HepG2 (cell line): ENCODE measurements around the gene MPP7. TPM values are rescaled to one million over a fixed set of nuclear protein-coding genes. Genes with fewer than 3 reads are reported as not detected.

Source experiments
- ATAC-seq: fragments of 200-7000 bp; cut with Tn5 transposase; 3 replicates; pipeline ENCODE4 v1.9.1; 2020; ENCODE audit warnings: mild to moderate bottlenecking, moderate library complexity
- BruUV-seq: library from RNA; stranded (reverse); fragments of 400-500 nt; replicated peaks from 2 replicates; lab custom pipeline; 2021; lab: Mats Ljungman, UMichigan
- CTCF ChIA-PET: fragments of 300-600 bp; formaldehyde crosslinking; extraction: SDS; loops from one replicate; lab custom pipeline; 2021; ENCODE audit warnings: low total read pairs, inconsistent platforms, low intra/inter-chr PET ratio; lab: Yijun Ruan, JAX
- POLR2A ChIA-PET: fragments of 350-600 bp; sonication (Branson Sonifier 250); formaldehyde crosslinking; loops from one replicate; lab custom pipeline; 2020; ENCODE audit warnings: antibody characterized with exemption, inconsistent platforms; lab: Yijun Ruan, JAX
- DNase-seq: peaks from one replicate; pipeline ENCODE4 v3.0.0-alpha.2; 2015; ENCODE audit warnings: low spot score
- FAIRE-seq: peaks from 3 replicates; lab custom pipeline; 2011; peaks lifted over from hg19 to GRCh38; lab: Jason Lieb, UNC
- H2AFZ ChIP-seq: one replicate; pipeline ENCODE4 v1.6.1; 2011; ENCODE audit warnings: low read length, inconsistent platforms
- H3K27ac ChIP-seq: fragments of 300-600 bp; 3 replicates; pipeline ENCODE4 v1.8.0; 2011; ENCODE audit warnings: mixed run types, mild to moderate bottlenecking, mixed read lengths, low read length, inconsistent platforms; ENCODE audit not compliant: insufficient read depth; ENCODE audit errors: extremely low read length
- H3K27me3 ChIP-seq, 2 experiments: fragments of 200-600 bp in 1 of 2; 2 replicates in 1 of 2; 3 replicates in 1 of 2; pipeline versions ENCODE4 v1.6.0 to v1.8.0; 2011; ENCODE audit warnings: low read length in 2 of 2, mild to moderate bottlenecking in 2 of 2, moderate library complexity in 2 of 2, inconsistent platforms in 1 of 2; ENCODE audit not compliant: insufficient read depth in 2 of 2, control insufficient read depth in 1 of 2
- H3K36me3 ChIP-seq, 2 experiments: fragments of 200-600 bp in 1 of 2; replicated peaks in 1 of 2; 2 replicates in 1 of 2; 3 replicates in 1 of 2; pipeline versions ENCODE4 v1.5.1 to v1.8.0; 2011; ENCODE audit warnings: low read length in 2 of 2, inconsistent platforms in 1 of 2; ENCODE audit not compliant: insufficient read depth in 2 of 2, control insufficient read depth in 1 of 2
- H3K4me1 ChIP-seq: 2 replicates; pipeline ENCODE4 v1.5.1; 2012; ENCODE audit warnings: low read length, inconsistent platforms; ENCODE audit not compliant: insufficient read depth
- H3K4me2 ChIP-seq: 2 replicates; pipeline ENCODE4 v1.6.0; 2011; ENCODE audit warnings: low read depth, low read length, inconsistent platforms
- H3K4me3 ChIP-seq, 3 experiments: fragments of 200-600 bp in 1 of 3; sonication (generic), shearing (Covaris generic) in 1 of 3; replicated peaks in 1 of 3; 2 replicates each; pipeline ENCODE4 v1.5.1; 2011 to 2016; ENCODE audit warnings: low read length in 3 of 3, inconsistent platforms in 2 of 3, low read depth in 2 of 3, mild to moderate bottlenecking in 2 of 3, control low read depth in 1 of 3, mixed read lengths in 1 of 3; ENCODE audit not compliant: insufficient read depth in 1 of 3
- H3K79me2 ChIP-seq: one replicate; pipeline ENCODE4 v1.6.1; 2011; ENCODE audit warnings: low read length, inconsistent platforms; ENCODE audit not compliant: insufficient read depth
- H3K9ac ChIP-seq: 2 replicates; pipeline ENCODE4 v1.6.0; 2011; ENCODE audit warnings: mild to moderate bottlenecking, low read depth, low read length, inconsistent platforms; ENCODE audit not compliant: insufficient read depth
- H3K9me3 ChIP-seq: 2 replicates; pipeline ENCODE4 v1.5.1; 2012; ENCODE audit warnings: mild to moderate bottlenecking, low read length
- H4K20me1 ChIP-seq: 2 replicates; pipeline ENCODE4 v1.6.0; 2011; ENCODE audit warnings: inconsistent platforms, mild to moderate bottlenecking, low read length, moderate library complexity; ENCODE audit not compliant: insufficient read depth
- CREM ChIP-seq, 2 experiments: sonication (generic) in 1 of 2; formaldehyde crosslinking in 1 of 2; IDR thresholded peaks; 2 replicates each; pipeline versions ENCODE4 v1.4.0 to v1.6.1; 2016 to 2020; ENCODE audit warnings: antibody characterized with exemption in 1 of 2, mild to moderate bottlenecking in 1 of 2, missing genetic modification reagents in 1 of 2
- FOXO1 ChIP-seq: sonication (generic); formaldehyde crosslinking; IDR thresholded peaks from 2 replicates; pipeline ENCODE4 v1.4.0; 2020; ENCODE audit warnings: missing genetic modification reagents
- GZF1 ChIP-seq: sonication (generic); formaldehyde crosslinking; IDR thresholded peaks from 2 replicates; pipeline ENCODE4 v1.5.1; 2020; ENCODE audit warnings: mild to moderate bottlenecking, missing genetic modification reagents
- HOXA9 ChIP-seq: sonication (generic); formaldehyde crosslinking; IDR thresholded peaks from 2 replicates; pipeline ENCODE4 v1.8.1; 2022; ENCODE audit warnings: missing genetic modification reagents, mild to moderate bottlenecking, moderate library complexity, borderline replicate concordance
- NFRKB ChIP-seq: fragments of 450-650 bp; IDR thresholded peaks from 2 replicates; pipeline ENCODE4 v1.6.1; 2017
- NR2C2 ChIP-seq: sonication (generic); formaldehyde crosslinking; IDR thresholded peaks from 2 replicates; pipeline ENCODE4 v1.4.0; 2020; ENCODE audit warnings: missing genetic modification reagents, mild to moderate bottlenecking, moderate library complexity, borderline replicate concordance
- NR2F2 ChIP-seq: IDR thresholded peaks from 2 replicates; pipeline ENCODE4 v1.6.1; 2012; ENCODE audit warnings: low read depth, inconsistent platforms, borderline replicate concordance
- RXRB ChIP-seq: IDR thresholded peaks from 2 replicates; pipeline ENCODE4 v1.6.1; 2016; ENCODE audit warnings: borderline replicate concordance, missing genetic modification reagents, missing compliant biosample characterization
- SIX4 ChIP-seq: sonication (generic); formaldehyde crosslinking; IDR thresholded peaks from 2 replicates; pipeline ENCODE4 v1.4.0; 2020; ENCODE audit warnings: missing genetic modification reagents
- TAF15 ChIP-seq: fragments of 200-400 bp; formaldehyde crosslinking; IDR thresholded peaks from one replicate; pipeline ENCODE4 v1.6.1; 2018; ENCODE audit warnings: mild to moderate bottlenecking, low read depth, low read length; ENCODE audit not compliant: poor library complexity, severe bottlenecking
- XRCC5 ChIP-seq: fragments of 200-400 bp; formaldehyde crosslinking; optimal IDR thresholded peaks from 2 replicates; pipeline ENCODE3; 2017; ENCODE audit warnings: mild to moderate bottlenecking, low read length
- ZFX ChIP-seq: sonication (generic); formaldehyde crosslinking; IDR thresholded peaks from 2 replicates; pipeline ENCODE4 v1.4.0; 2020; ENCODE audit warnings: mild to moderate bottlenecking, low read depth, missing genetic modification reagents, moderate library complexity
- ZNF446 ChIP-seq: sonication (generic); formaldehyde crosslinking; IDR thresholded peaks from 2 replicates; pipeline ENCODE4 v1.5.0; 2020; ENCODE audit warnings: mild to moderate bottlenecking, missing genetic modification reagents
- ZNF619 ChIP-seq: sonication (generic); formaldehyde crosslinking; IDR thresholded peaks from 2 replicates; pipeline ENCODE4 v1.4.0; 2020; ENCODE audit warnings: mild to moderate bottlenecking, missing genetic modification reagents
- WGBS: methylation state at CpG from one replicate; pipeline ENCODE4 v1.1.6; 2017; ENCODE audit warnings: low lambda C conversion rate; 5-methylcytosine and 5-hydroxymethylcytosine counted together
- in situ Hi-C: cut with HindIII; loops from 2 replicates; pipeline ENCODE4 v1.10.0; 2017; ENCODE audit warnings: low pct_unique_long_range_greater_than_20kb; ENCODE audit not compliant: extremely low pct_ligation_motif_present
- intact Hi-C: fragments of 100-400 bp; cut with micrococcal nuclease; formaldehyde crosslinking; loops from one replicate; pipeline ENCODE4 v1.10.0; 2022; ENCODE audit not compliant: unreplicated experiment
- polyA plus RNA-seq, 8 experiments: library from polyadenylated mRNA; depleted of rRNA in 3 of 8; stranded (reverse) in 7 of 8; unstranded in 1 of 8; fragments of >200 nt; fragmentation: Illumina TruSeq in 4 of 8; extraction: Trizol in 4 of 8; gene quantifications; 2 replicates each; pipeline versions ENCODE4 v1.2.1 to v1.2.3, GENCODE V29; 2011 to 2016; ENCODE audit warnings: low read depth in 4 of 8, missing spikeins in 1 of 8, mixed read lengths in 1 of 8; ENCODE audit not compliant: insufficient read depth in 1 of 8
- total RNA-seq, 5 experiments: library from RNA; depleted of rRNA; stranded (reverse); fragments of >200 nt; fragmentation: Illumina TruSeq; extraction: Trizol; gene quantifications; 2 replicates each; pipeline ENCODE4 v1.2.3, GENCODE V29; 2016; ENCODE audit warnings: low read depth in 1 of 5
- TF ChIP-seq, protein P1 (sequence below): sonication (generic); formaldehyde crosslinking; IDR thresholded peaks from 2 replicates; pipeline ENCODE4 v1.4.0; 2020; ENCODE audit warnings: missing genetic modification reagents
- TF ChIP-seq, protein P2 (sequence below): sonication (generic); formaldehyde crosslinking; IDR thresholded peaks from 2 replicates; pipeline ENCODE4 v1.4.0; 2020; ENCODE audit warnings: missing genetic modification reagents, borderline replicate concordance
- TF ChIP-seq, protein P3 (sequence below), 2 experiments: sonication (generic) in 1 of 2; formaldehyde crosslinking in 1 of 2; IDR thresholded peaks; 2 replicates each; pipeline versions ENCODE4 v1.5.1 to v1.6.1; 2011 to 2020; ENCODE audit warnings: borderline replicate concordance in 1 of 2, low read depth in 1 of 2, low read length in 1 of 2, mild to moderate bottlenecking in 1 of 2, missing genetic modification reagents in 1 of 2, moderate library complexity in 1 of 2

The MPP7 gene
- total and polyA plus RNA-seq, 2 of the 13 experiments (the other 11 are each of a cell fraction or from before 2014, with no cell fraction given) = 6.8 to 16.4 TPM

DNA sequence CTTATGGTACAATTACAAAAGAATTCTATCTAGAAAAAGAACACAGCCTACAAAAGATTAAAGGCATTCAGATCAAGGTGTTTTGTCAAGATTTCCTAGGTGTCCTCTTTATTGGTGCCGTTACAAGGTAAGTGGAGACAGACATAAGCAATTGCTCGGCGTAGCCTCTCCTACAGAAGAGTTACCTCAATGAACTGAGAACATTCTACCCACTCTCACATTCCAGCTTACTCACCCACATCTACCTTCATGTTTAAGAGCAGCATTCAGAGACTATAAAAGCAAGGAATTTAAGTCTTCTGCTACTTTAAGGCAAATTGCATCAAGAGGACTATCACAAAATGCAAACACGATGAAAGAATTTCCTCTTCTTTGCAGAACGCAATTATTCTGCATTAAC is 29.5 kb downstream of the MPP7 start:
- no peaks in the 10 kb centered on the region for H3K27me3 ChIP-seq
- no peak overlapping the region for H3K27ac ChIP-seq
- DNase-seq = no peak
- BruUV-seq = no TSS peak
- POLR2A ChIA-PET = no interaction called here
- 100% methylated on average over 5 of the region's 5 CpGs for WGBS
- intact Hi-C loops (no loop called here), in situ Hi-C loops (no loop called here)
- no peak overlapping the region for H3K9ac ChIP-seq
- H3K79me2 ChIP-seq = peaks cover 13% of the 10 kb centered on the region
- no peak overlapping the region for H3K4me3 ChIP-seq
- no peak for ATAC-seq
- CTCF ChIA-PET = no interaction called here
- H3K4me1 ChIP-seq = peaks cover 21% of the 10 kb centered on the region
- no peaks in the 10 kb centered on the region for H4K20me1 ChIP-seq
- FAIRE-seq = no peak
- no peak overlapping the region for H2AFZ ChIP-seq
- no peak overlapping the region for H3K4me2 ChIP-seq
- no peaks in the 10 kb centered on the region for H3K9me3 ChIP-seq
- no peaks in the 10 kb centered on the region for H3K36me3 ChIP-seq
- no peak for TF ChIP-seq NR2C2
- no peak for TF ChIP-seq HOXA9 (CRISPR knock-in tag)
- no peak for TF ChIP-seq ZFX (CRISPR knock-in tag)
- TF ChIP-seq FOXO1 (CRISPR knock-in tag) = no peak
- TF ChIP-seq RXRB (CRISPR knock-in tag) = no peak
- no peak for TF ChIP-seq SIX4 (CRISPR knock-in tag)
- no peak for TF ChIP-seq GZF1
- TF ChIP-seq XRCC5 = no peak
- no peak for TF ChIP-seq TAF15
- TF ChIP-seq CREM (IDR thresholded peaks at IDR 0.05) = no peak
- TF ChIP-seq CREM (CRISPR knock-in tag; IDR thresholded peaks at IDR 0.05) = no peak
- TF ChIP-seq, protein P1, sequence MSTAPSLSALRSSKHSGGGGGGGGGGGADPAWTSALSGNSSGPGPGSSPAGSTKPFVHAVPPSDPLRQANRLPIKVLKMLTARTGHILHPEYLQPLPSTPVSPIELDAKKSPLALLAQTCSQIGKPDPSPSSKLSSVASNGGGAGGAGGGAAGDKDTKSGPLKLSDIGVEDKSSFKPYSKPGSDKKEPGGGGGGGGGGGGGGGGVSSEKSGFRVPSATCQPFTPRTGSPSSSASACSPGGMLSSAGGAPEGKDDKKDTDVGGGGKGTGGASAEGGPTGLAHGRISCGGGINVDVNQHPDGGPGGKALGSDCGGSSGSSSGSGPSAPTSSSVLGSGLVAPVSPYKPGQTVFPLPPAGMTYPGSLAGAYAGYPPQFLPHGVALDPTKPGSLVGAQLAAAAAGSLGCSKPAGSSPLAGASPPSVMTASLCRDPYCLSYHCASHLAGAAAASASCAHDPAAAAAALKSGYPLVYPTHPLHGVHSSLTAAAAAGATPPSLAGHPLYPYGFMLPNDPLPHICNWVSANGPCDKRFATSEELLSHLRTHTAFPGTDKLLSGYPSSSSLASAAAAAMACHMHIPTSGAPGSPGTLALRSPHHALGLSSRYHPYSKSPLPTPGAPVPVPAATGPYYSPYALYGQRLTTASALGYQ (CRISPR knock-in tag) = no peak
- TF ChIP-seq, protein P2, sequence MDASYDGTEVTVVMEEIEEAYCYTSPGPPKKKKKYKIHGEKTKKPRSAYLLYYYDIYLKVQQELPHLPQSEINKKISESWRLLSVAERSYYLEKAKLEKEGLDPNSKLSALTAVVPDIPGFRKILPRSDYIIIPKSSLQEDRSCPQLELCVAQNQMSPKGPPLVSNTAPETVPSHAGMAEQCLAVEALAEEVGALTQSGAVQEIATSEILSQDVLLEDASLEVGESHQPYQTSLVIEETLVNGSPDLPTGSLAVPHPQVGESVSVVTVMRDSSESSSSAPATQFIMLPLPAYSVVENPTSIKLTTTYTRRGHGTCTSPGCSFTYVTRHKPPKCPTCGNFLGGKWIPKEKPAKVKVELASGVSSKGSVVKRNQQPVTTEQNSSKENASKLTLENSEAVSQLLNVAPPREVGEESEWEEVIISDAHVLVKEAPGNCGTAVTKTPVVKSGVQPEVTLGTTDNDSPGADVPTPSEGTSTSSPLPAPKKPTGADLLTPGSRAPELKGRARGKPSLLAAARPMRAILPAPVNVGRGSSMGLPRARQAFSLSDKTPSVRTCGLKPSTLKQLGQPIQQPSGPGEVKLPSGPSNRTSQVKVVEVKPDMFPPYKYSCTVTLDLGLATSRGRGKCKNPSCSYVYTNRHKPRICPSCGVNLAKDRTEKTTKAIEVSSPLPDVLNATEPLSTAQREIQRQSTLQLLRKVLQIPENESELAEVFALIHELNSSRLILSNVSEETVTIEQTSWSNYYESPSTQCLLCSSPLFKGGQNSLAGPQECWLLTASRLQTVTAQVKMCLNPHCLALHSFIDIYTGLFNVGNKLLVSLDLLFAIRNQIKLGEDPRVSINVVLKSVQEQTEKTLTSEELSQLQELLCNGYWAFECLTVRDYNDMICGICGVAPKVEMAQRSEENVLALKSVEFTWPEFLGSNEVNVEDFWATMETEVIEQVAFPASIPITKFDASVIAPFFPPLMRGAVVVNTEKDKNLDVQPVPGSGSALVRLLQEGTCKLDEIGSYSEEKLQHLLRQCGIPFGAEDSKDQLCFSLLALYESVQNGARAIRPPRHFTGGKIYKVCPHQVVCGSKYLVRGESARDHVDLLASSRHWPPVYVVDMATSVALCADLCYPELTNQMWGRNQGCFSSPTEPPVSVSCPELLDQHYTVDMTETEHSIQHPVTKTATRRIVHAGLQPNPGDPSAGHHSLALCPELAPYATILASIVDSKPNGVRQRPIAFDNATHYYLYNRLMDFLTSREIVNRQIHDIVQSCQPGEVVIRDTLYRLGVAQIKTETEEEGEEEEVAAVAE (CRISPR knock-in tag) = no peak
- TF ChIP-seq, protein P3, sequence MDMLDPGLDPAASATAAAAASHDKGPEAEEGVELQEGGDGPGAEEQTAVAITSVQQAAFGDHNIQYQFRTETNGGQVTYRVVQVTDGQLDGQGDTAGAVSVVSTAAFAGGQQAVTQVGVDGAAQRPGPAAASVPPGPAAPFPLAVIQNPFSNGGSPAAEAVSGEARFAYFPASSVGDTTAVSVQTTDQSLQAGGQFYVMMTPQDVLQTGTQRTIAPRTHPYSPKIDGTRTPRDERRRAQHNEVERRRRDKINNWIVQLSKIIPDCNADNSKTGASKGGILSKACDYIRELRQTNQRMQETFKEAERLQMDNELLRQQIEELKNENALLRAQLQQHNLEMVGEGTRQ (IDR thresholded peaks at IDR 0.05; ENCODE audit: low read depth, low read length) = no peak
- TF ChIP-seq, protein P3 (CRISPR knock-in tag; IDR thresholded peaks at IDR 0.05; ENCODE audit: borderline replicate concordance) = no peak
- TF ChIP-seq NR2F2 = no peak
- no peak for TF ChIP-seq NFRKB
- no peak for TF ChIP-seq ZNF619
- no peak for TF ChIP-seq ZNF446 (CRISPR knock-in tag)
